HFFc6 (cell line): ENCODE data around the gene OR3A1. TPM values are rescaled to one million over a fixed set of nuclear protein-coding genes. Genes with fewer than 3 reads are reported as not detected.
A peak's percentile ranks its signal among the peaks of the same experiment; 100 is the strongest.
"Not testable (repeated sequence)": the region's sequence is repeated elsewhere in the genome, so short reads cannot be mapped to it uniquely, and the experiment has no call there.

Experiments
- DNase-seq: peaks from one replicate; pipeline ENCODE4 v3.0.0-alpha.2; 2018
- H3K27ac Mint-ChIP-seq: 2 replicates; pipeline ENCODE4 v1.8.0; 2020; ENCODE audit warnings: mild to moderate bottlenecking, mixed read lengths
- H3K27me3 Mint-ChIP-seq: 2 replicates; pipeline ENCODE4 v1.8.0; 2021; ENCODE audit warnings: mild to moderate bottlenecking, moderate library complexity, mixed read lengths; ENCODE audit not compliant: insufficient read depth
- H3K36me3 Mint-ChIP-seq: 2 replicates; pipeline ENCODE4 v1.8.0; 2021; ENCODE audit warnings: low read depth, mixed read lengths
- H3K4me1 Mint-ChIP-seq: 2 replicates; pipeline ENCODE4 v1.8.0; 2020; ENCODE audit warnings: low read depth, mixed read lengths
- H3K4me3 Mint-ChIP-seq: 2 replicates; pipeline ENCODE4 v1.8.0; 2020; ENCODE audit warnings: mild to moderate bottlenecking, moderate library complexity, mixed read lengths
- H3K9me3 Mint-ChIP-seq: 2 replicates; pipeline ENCODE4 v1.8.0; 2020; ENCODE audit warnings: mild to moderate bottlenecking, mixed read lengths
- CTCF ChIP-seq: fragments of 200-600 bp; sonication (generic); IDR thresholded peaks from 2 replicates; pipeline ENCODE4 v1.5.0; 2021; ENCODE audit warnings: antibody characterized with exemption, mild to moderate bottlenecking
- long read RNA-seq: library from polyadenylated mRNA; unstranded; transcript quantifications from one replicate; pipeline ENCODE4 v2.0.0, GENCODE V29; 2019
- total RNA-seq, 6 experiments: library from RNA; stranded (reverse); fragmentation: NEBNext Ultra II Directional; extraction: Animal tissue kit (Norgen Biotek cat#: 25700); gene quantifications; 2 replicates in 1 of 6; 3 replicates in 5 of 6; pipeline ENCODE4 v1.2.3, GENCODE V29; 2021

Gene OR3A1, protein sequence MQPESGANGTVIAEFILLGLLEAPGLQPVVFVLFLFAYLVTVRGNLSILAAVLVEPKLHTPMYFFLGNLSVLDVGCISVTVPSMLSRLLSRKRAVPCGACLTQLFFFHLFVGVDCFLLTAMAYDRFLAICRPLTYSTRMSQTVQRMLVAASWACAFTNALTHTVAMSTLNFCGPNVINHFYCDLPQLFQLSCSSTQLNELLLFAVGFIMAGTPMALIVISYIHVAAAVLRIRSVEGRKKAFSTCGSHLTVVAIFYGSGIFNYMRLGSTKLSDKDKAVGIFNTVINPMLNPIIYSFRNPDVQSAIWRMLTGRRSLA
- not detected for total RNA-seq
- long read RNA-seq = 0 reads

- no peaks in the 10 kb centered on the region for H3K36me3 Mint-ChIP-seq
- H3K27ac Mint-ChIP-seq = no peak within 1 kb of the TSS
- TF ChIP-seq CTCF = no peak
- DNase-seq = no peak
- peaks cover 6% of the 10 kb centered on the region for H3K27me3 Mint-ChIP-seq
- no peaks in the 10 kb centered on the region for H3K4me1 Mint-ChIP-seq
- peaks cover 9% of the 10 kb centered on the region; the same call in 1 of the 2 replicates for H3K9me3 Mint-ChIP-seq
- no peak within 1 kb of the TSS for H3K4me3 Mint-ChIP-seq
These were observed at the start of gene OR3A1 for GRCh38 chr17:3298260-3298659. TSS of gene OR3A1 (minus strand) at chr17:3298360. CDS start at chr17:3292582, 5,778 bp downstream.

DNA sequence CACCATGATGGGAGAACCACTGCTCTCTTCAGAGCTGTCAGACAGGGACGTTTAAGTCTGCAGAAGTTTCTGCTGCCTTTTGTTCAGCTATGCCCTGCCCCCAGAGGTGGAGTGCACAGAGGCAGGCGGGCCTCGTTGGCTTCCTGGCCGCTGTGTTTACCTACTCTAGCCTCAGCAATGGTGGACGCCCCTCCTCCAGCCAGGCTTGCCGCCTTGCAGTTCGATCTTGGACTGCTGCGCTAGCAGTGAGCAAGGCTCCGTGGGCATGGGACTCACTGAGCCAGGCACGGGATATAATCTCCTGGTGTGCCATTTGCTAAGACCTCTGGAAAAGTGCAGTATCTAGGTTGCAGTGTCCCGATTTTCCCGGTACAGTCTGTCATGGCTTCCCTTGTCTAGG is 44.6 kb upstream of the OR3A1 start:
- H3K27me3 Mint-ChIP-seq, DNase-seq, H3K4me3 Mint-ChIP-seq, H3K36me3 Mint-ChIP-seq, H3K27ac Mint-ChIP-seq, H3K4me1 Mint-ChIP-seq: not testable (repeated sequence)
- peaks cover 27% of the 10 kb centered on the region for H3K9me3 Mint-ChIP-seq

- TF ChIP-seq CTCF = peak; percentile 14; the same call in 1 of the 2 replicates
- Mint-ChIP-seq H3K27me3 (no peaks in the 10 kb centered on the region), H3K27ac (no peak overlapping the region), H3K4me1 (no peaks in the 10 kb centered on the region), H3K9me3 (peaks cover 15% of the 10 kb centered on the region), H3K4me3 (no peak overlapping the region), H3K36me3 (peaks cover 4% of the 10 kb centered on the region; the same call in 1 of the 2 replicates)
- no peak for DNase-seq
These were observed 37.7 kb upstream of the OR3A1 start for GRCh38 chr17:3335876-3336275.

DNA sequence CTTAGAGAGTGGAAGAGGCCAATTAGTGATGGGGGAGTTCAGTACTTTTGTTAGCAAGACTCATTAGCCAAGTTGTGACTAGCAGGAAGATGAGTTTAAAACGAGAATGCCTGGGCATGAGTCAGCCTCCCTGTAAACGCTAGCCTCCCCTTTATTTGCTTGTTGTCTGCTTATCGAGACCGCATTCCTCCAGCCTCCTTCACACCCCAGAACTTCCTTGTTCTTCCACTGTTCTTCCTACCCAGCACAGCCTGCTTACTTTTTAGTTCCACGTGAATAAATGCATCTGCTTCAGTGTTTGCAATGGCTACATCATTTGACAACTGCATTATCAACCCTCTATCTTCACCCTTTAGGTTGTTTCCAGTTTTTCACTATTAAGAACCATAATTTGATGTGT is 20.2 kb upstream of the OR3A1 start:
- no peak for TF ChIP-seq CTCF
- Mint-ChIP-seq H3K27ac (no peak overlapping the region), H3K4me1 (no peaks in the 10 kb centered on the region), H3K36me3 (no peaks in the 10 kb centered on the region), H3K27me3 (no peaks in the 10 kb centered on the region), H3K9me3 (no peaks in the 10 kb centered on the region; the same call in 1 of the 2 replicates), H3K4me3 (no peak overlapping the region)
- DNase-seq = no peak

DNA sequence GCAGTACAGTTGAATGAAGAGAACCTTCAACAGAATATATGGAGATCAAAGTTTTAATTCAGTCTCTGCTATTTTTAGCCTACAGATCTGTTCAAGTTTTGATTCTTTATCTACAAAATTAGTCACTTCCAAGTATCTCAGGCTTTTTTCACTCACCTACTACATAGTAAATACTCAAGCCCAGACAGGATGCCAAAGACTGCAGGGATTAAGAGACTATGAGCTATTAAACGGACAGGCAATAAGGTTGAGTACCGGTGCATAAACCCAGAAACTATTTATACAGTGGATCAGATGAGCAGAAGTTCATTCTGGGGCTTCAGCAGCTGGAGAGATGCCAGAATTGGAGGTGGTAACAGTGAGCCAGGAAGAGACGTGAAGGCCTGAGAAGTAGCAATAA is 18.7 kb upstream of the OR3A1 start:
- Mint-ChIP-seq H3K27me3 (no peaks in the 10 kb centered on the region; the same call in 1 of the 2 replicates), H3K36me3 (no peaks in the 10 kb centered on the region), H3K4me3 (no peak overlapping the region), H3K27ac (no peak overlapping the region), H3K9me3 (no peaks in the 10 kb centered on the region; the same call in 1 of the 2 replicates), H3K4me1 (no peaks in the 10 kb centered on the region)
- no peak for DNase-seq
- TF ChIP-seq CTCF = no peak

- Mint-ChIP-seq H3K27me3 (no peaks in the 10 kb centered on the region; the same call in 1 of the 2 replicates), H3K4me3 (no peak overlapping the region), H3K36me3 (no peaks in the 10 kb centered on the region), H3K27ac (no peak overlapping the region), H3K4me1 (no peaks in the 10 kb centered on the region), H3K9me3 (peaks cover 11% of the 10 kb centered on the region; the same call in 1 of the 2 replicates)
- TF ChIP-seq CTCF = no peak
- no peak for DNase-seq
These were observed 10.4 kb upstream of the OR3A1 start for GRCh38 chr17:3308603-3309002.
